ENCODE measurements around the gene DNTT.

Gene DNTT

DNA sequence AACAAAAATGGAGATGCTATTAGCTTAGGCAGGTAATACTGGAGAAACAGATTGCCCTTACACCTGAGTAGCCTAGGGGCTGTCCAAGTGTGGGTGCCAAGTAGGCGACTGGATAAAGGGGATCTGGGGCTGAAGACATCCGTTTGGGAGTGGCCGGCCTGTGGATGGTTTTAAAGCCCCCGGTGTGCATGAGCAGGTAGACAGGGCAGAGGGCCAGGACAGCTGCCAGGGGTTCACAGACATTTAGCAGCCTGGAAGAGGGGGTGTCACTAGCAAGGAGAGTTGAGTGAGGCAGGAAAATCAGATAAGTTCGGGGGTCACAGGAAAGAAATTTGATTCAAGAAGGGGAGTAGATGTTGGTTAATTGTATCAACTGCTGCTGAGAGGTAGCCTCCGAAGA, 56.1 kb downstream of the DNTT start:
- TF ChIP-seq GATA2 (IDR thresholded peaks at IDR 0.05; ENCODE audit: low read depth, low read length) (no peak), GATA3 (IDR thresholded peaks at IDR 0.05; ENCODE audit: low read depth, low read length) (no peak)

DNA sequence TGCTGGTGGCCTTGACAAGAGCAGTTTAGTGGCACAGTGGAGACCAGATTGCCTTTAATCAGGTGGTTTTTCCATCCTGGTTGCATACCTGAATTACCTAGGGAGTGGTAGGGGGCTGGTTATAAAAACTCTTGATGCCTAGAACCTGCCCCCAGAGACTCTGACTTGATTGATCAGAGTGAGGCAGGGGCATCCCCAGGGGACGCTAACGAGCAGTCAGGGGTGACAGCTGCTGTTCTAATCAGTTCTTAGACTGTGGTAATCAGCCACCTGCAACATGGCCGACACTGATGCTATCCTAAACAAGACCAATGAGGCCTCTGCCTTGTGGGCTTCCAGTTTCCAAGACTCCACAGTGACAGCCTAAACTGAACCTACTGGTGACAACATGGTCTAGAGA, 56.5 kb downstream of the DNTT start:
- no peak for TF ChIP-seq GATA2 (IDR thresholded peaks at IDR 0.05; ENCODE audit: low read depth, low read length)
- no peak for TF ChIP-seq GATA3 (IDR thresholded peaks at IDR 0.05; ENCODE audit: low read depth, low read length)

DNA sequence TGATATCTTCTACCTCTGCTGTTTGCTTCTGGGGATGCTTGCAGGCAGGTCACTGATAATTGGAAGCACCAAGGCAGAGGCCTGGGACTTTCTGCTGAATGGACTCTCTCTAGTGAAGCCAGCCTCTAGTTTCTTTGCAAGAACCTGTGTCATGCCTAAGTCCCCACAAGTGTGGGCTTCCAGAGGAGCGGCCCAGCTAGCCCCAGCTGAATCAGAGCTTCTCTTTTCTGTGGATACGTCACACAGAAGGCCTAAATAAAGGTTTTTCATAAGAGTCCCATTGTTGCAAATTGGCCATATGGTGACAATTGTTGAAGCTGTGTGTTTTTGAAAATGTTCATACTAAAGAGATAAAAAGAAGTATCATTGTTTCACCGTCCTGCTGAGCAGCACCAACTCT, 61.3 kb downstream of the DNTT start:
- no peak for TF ChIP-seq GATA2 (IDR thresholded peaks at IDR 0.05; ENCODE audit: low read depth, low read length)
- no peak for TF ChIP-seq GATA3 (IDR thresholded peaks at IDR 0.05; ENCODE audit: low read depth, low read length)

DNA sequence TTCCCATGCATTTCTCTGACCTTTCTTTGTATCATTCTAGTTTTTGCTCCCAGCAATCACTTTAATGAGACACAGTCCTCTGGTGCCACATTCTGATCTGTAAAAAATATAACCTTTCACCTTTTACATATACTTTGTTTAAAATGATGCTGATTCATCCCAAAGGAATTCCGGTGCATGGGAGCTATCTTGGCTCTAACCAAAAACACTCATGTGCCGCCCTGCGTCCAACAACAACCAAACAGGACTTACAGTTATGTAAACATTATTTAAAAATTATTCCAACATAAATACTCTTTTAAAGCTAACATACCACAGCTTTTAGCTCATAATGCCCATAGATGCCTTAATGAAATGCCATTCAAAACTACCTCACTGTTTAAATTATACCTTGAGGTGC, 62.3 kb downstream of the DNTT start:
- TF ChIP-seq GATA2 (IDR thresholded peaks at IDR 0.05; ENCODE audit: low read depth, low read length) (no peak), GATA3 (IDR thresholded peaks at IDR 0.05; ENCODE audit: low read depth, low read length) (no peak)

DNA sequence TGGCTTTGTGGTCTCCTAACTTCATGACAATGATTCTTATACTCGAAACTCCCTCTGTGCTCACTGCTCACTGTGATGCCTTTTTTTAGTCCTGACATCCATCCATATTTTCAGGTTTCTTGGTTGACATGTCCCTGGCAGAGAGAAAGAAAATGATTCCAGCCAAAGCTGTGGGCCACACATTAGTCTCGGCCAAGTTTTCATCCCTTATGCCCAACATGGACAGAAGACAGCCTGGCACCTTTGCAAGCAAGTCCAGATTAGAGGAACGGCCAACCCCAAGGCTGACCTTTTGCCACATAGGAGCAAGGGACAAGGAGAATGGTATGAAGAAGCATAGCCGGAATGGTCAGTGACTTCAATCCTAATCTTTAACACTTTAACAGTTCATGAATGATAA, 63.2 kb downstream of the DNTT start:
- TF ChIP-seq GATA2 (IDR thresholded peaks at IDR 0.05; ENCODE audit: low read depth, low read length), result no peak
- TF ChIP-seq GATA3 (IDR thresholded peaks at IDR 0.05; ENCODE audit: low read depth, low read length), result no peak

DNA sequence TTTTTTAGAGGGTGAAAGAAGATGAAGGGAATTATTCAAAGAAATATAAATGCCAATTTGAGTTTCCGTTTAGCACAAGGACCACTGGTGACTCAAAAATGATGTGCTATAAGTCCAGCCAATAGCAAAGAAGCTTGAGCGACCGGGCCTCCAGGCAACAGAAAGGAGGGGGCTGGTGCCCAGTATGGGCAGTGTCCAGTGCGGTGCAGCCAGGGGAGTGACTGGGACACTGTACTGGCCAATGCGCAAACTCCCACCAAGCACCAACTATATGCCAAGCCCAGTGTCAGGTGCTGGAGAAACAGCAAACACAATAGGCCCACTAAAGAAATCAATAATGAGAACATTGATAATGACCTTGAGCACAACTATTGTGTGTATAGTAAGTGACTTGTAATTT, 64.7 kb downstream of the DNTT start:
- TF ChIP-seq GATA2 (IDR thresholded peaks at IDR 0.05; ENCODE audit: low read depth, low read length), result no peak
- TF ChIP-seq GATA3 (IDR thresholded peaks at IDR 0.05; ENCODE audit: low read depth, low read length), result no peak

DNA sequence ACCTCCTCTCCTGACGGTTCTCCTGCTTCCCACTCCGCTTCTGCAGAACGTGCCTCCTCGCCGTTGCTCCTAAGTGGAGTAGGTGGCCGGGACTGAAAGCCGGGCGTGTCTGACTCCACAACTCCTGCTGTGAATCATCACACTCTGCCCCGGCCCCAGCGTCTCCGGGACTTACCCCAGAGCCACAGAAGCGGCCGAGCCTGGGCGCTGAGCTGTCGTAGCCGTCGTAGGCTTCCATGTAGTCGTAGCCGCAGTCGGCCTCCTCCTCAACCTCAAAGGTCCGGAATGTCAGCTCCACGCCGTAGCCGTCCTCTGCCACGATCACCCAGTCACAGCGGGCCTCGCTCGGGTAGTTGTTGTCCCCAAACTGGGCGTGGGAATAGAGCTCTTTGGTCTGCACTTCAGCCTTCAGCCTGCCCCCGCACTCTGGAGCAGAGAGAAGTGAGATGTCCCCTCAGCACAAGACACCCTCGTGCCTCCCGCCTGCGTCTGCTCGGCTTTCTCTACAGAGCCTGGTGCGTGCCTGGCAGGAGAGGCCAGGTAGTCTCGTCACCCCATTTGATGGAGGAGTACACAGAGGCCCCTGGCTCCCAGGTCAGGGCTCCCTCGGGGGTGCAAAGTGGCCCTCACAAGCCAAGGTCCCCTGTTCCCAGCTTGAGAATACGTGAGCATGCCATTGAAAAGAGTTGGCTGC, 65.8 kb downstream of the DNTT start:
- TF ChIP-seq GATA3 (IDR thresholded peaks at IDR 0.05; ENCODE audit: low read depth, low read length) (no peak), GATA2 (IDR thresholded peaks at IDR 0.05; ENCODE audit: low read depth, low read length) (no peak)

DNA sequence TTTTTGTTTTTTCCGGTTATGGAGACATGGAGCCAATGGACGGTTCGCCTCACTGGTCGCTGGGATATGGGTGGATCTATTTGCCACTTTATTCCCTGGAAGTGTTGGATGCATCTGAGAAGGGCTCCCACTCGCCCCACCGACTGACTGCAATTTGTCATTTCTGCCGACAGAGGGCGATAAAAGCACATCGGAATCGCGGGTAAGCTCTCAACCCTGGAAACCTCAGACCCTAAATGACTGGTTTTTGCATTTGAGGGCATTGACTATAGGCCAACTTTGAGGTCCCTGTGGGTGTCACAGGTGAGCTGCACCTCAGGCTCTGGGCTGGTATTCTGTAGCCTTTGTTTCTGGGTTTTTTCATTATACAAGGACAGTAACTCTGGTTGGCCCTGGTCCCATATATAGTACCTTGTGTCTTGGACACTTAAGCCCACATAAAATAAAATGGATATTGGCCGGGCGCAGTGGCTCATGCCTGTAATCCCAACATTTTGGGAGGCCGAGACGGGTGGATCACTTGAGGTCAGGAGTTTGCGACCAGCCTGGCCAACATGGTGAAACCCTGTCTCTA, 66.4 kb downstream of the DNTT start:
- TF ChIP-seq GATA2 (IDR thresholded peaks at IDR 0.05; ENCODE audit: low read depth, low read length), result no peak
- no peak for TF ChIP-seq GATA3 (IDR thresholded peaks at IDR 0.05; ENCODE audit: low read depth, low read length)

DNA sequence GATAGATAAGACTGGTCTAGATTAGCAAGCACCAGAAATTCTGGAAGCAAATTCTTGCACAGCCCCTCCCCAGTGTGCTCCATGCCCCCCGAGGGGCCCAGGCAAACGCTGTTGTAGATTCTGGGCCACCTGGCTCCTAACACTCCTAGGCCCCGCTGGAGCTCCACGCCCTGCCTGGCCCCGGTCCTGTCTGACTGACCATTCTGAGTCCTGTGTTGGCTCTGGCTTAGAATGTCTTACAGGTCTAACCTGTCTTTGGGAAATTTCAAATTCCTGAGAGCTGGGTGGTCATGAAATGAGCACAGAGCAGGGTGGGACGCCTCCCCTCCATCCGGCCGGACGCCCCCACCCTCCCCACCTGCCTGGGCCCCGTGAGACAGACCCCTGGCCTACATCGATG, 67.1 kb downstream of the DNTT start:
- TF ChIP-seq GATA3 (IDR thresholded peaks at IDR 0.05; ENCODE audit: low read depth, low read length) (no peak), GATA2 (IDR thresholded peaks at IDR 0.05; ENCODE audit: low read depth, low read length) (no peak)

DNA sequence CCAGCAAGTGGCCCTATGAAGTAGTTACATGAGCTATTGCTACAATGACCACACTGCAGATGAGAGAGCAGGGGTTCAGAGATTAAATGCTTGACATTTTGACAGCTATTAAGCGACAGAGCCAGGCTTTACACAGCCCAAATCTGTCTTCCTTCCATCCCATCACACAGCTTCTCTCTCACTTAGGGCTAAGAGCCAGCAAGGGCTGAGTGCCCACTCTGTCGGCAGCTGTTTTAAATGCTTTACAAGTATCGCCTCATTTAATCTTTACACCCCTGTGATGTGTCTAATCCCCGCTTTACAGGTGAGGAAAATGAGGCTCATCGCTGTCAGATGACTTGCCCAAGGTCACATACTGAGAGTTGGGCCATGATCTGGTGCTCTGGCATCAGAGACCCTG, 69.8 kb downstream of the DNTT start:
- no peak for TF ChIP-seq GATA2 (IDR thresholded peaks at IDR 0.05; ENCODE audit: low read depth, low read length)
- no peak for TF ChIP-seq GATA3 (IDR thresholded peaks at IDR 0.05; ENCODE audit: low read depth, low read length)

DNA sequence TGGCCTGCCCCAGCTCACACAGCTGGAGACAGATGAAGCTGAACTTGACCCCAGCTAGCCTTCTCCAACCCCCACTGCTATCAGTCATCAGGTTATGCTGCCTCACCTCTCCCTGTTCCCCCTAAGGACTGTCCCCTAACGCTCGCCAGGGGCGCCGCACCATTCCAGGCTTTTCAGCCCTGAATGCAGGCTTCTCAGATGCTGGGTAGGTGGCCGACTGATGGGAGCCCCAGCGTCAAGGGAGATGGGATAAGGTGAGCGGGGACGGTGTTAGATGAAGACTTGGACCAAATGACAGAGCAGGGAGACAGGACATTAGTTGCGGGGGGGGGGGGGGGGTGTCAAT, 70.4 kb downstream of the DNTT start:
- TF ChIP-seq GATA2 (IDR thresholded peaks at IDR 0.05; ENCODE audit: low read depth, low read length), result no peak
- TF ChIP-seq GATA3 (IDR thresholded peaks at IDR 0.05; ENCODE audit: low read depth, low read length), result no peak

DNA sequence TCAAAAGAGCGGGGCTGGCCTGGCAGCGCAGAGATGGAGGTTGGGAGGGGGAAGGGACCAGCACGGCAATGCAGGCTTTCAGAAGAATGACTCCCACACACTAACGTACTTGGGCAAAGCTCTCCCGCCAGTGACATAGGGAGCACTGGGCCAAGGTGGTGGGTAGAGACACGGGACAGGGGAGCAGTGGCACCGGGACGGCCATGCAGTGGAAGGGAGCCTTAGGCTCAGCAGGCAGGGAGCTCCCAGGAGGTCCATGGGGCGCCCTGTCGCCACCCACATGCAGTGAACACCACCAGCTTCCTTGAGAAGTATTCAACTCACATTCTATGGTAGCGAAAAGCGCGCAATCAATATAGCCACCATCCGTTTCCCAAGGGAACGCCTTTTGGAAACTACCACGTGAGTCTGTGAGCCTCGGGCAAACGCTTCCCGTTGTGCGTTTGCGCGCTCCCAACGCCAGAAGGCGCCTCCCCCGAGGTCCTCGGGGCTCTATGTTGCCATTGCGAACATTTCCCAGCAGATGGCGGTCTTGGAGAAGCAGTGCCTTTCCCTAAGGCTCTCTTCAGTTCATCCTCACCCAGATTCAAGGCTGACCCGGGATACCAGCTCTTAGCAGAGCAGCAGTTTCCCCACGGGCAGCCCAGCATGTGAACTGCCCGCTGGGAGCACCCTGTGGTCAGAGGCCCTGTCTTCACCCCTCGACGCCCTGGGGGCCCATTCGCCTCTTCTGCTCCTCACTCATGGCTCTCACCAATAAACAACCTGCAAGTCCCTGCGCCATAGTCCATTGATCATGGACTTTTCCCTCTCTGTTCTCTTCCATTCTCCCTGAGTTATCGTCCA, 71.0 kb downstream of the DNTT start:
- no peak for TF ChIP-seq GATA3 (IDR thresholded peaks at IDR 0.05; ENCODE audit: low read depth, low read length)
- TF ChIP-seq GATA2 (IDR thresholded peaks at IDR 0.05; ENCODE audit: low read depth, low read length), result no peak

DNA sequence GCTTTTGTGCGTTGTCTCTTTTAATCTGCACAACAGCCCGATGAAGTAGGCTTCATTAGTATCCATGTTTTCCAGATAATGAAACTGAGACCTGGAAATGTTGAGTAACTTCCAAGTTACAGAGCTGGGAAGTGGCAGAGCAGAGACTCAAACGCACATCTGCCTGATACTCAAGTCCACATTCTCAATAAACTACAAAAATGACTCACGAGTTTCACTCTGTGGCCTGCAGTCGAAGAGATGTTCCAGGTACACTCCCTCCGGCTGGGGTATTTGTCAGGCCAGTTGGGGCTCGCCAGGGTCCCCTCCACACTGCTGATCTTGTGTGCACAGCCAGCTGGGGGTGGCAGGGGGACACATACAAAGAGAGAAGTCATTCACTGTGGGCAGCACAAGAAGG, 72.2 kb downstream of the DNTT start:
- TF ChIP-seq GATA3 (IDR thresholded peaks at IDR 0.05; ENCODE audit: low read depth, low read length) (no peak), GATA2 (IDR thresholded peaks at IDR 0.05; ENCODE audit: low read depth, low read length) (no peak)

DNA sequence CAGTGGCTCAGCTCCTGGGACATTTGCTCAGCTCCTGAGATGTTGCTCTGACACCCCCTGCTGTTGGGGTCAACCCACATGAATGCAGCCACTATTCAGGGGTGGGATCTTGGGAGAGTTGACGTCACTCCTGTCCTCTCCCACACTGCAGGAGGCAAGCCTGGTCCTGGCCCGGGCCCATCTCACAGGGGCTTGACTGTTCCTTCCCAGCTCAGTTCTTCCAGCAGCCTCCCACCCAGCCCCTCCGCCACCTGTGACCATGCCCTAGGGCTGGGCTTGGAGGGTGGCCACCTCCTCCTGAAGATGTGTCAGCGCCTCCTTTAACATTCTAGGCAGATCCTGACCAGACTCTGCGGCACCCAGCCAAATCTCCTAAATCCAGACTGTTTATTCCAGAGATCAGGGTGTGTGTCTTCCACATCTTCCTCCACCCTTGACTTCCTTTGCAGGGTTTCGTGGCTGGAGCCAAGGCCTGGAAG, 73.6 kb downstream of the DNTT start:
- TF ChIP-seq GATA2 (IDR thresholded peaks at IDR 0.05; ENCODE audit: low read depth, low read length) (no peak), GATA3 (IDR thresholded peaks at IDR 0.05; ENCODE audit: low read depth, low read length) (no peak)

DNA sequence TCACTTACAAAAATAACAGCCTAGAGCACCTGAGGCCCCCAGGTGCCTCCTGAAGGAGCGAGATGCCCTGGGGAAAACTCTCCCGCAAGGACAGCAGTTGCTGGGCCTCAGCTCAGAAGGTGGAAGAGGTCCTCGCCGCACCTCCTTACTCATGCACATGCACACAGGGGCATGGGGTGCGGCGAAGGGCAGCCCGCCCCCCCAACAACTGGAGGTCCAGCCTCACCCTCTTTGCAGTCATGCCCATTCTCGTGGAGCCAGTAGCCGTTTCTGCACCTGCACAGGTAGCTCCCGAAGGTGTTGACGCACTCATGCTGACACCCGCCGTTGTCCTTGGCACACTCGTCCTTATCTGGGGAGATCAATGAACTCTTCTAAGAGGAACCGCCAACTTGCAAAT, 74.5 kb downstream of the DNTT start:
- TF ChIP-seq GATA2 (IDR thresholded peaks at IDR 0.05; ENCODE audit: low read depth, low read length), result no peak
- TF ChIP-seq GATA3 (IDR thresholded peaks at IDR 0.05; ENCODE audit: low read depth, low read length), result no peak

Measured in SH-SY5Y (cell line).